Measurements from ENCODE around the gene COL13A1. TPM values are rescaled to one million over a fixed set of nuclear protein-coding genes. Genes with fewer than 3 reads are reported as not detected.

COL13A1 gene
- polyA plus RNA-seq (ENCODE audit: insufficient read length), result 11.0 TPM

DNA sequence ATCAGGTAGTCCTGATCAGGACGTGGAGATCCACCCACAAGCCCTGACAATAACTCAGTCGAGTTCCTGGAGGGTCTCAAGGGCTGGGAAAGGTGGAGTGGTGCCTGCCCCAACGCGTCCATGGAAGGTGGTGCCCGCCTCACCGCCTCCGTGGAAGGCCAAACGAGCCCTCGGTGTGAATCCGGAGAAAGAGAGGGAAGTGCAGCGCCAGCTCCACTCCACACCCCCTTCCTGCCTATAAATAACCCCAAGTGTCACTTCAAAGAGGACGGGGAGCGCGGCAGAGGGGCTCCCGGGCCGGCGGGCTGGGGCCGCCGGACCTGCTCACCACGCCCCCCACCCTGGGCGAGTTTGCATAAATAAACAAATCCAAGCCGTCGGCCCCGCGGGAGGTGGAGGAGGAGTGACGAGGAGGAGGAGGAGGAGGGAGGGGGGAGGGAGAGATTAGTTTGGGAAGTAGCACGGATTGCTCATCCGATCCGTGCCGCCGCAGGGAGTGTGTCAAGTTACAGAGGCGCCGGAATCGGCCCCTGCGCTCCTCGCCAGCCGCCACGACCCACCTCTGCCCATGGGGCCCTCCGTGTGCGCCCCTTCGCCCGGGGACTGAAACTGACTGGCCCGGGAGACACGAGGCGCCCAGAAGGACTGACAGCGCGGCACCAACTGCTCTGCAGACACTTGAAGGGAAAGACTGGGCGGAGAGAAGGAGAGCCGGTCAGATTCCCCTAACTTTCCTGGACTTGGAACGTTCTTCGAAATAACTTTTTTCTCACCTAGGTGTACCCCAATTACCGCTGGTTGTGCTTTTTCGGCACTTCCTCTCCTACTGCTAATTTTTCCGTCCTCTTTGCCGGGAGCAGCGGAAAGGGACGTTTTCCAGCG lies at the start of gene COL13A1:
Gene COL13A1 (plus strand): TSS at position 473 of the 882 bp plus-strand sequence. CDS start 518 bp downstream, outside the sequence.
- DNase-seq, result peak; percentile 39

DNA sequence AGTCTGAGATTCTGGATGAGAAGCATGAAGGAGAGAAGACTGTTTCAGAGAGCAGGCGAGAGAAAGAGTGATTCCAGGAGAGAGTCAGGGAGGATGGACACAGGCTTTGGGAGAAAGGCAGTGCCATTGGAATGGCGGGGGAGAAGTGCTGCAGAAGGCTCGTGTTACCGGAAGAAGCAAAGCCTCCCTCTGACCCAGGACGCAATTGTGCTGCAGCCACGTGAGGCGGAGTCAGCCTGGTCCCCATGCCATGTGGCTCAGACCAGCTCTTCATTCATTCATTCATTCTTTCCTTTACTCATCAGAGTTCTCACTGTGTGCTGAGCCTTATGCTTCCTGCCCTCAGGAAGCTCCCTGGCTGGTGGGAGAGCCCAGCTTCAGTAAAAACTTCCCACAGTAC lies 49.2 kb upstream of the COL13A1 start:
- DNase-seq, result no peak

DNA sequence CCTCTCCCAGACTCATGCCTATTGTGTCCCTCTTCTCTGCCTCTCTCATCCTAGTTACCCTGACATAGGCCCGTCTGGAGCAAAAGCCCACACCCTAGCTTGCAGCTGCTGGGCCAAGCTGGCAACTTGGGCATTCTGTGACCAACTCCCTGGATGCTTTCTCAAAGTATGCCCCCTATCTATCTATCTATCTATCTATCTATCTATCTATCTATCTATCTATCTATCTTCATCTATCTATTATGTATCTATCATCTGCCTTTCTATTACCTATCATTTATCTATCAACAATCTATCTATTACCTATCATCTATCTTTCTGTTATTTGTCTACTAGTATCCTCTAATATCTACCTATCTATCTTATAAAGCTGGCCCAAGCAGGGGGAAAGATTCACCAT lies 45.4 kb upstream of the COL13A1 start:
- no peak for DNase-seq

DNA sequence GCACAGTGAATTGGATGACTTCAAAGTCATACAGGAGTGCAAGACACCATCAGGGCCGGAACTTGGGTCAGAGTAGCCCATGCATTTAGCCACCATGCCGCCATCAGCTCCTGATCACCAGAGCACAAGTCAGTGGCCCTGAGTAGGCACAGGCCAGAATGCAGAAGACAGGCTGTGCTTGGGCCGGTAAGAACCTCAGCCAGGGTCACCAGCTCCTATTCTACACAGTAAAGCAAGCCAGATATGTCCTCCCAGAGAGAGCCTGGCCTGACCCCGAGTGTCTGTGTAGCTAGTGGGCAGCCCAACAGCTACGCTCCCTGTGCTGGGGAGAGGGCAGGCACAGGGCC lies 44.5 kb upstream of the COL13A1 start:
- no peak for DNase-seq

DNA sequence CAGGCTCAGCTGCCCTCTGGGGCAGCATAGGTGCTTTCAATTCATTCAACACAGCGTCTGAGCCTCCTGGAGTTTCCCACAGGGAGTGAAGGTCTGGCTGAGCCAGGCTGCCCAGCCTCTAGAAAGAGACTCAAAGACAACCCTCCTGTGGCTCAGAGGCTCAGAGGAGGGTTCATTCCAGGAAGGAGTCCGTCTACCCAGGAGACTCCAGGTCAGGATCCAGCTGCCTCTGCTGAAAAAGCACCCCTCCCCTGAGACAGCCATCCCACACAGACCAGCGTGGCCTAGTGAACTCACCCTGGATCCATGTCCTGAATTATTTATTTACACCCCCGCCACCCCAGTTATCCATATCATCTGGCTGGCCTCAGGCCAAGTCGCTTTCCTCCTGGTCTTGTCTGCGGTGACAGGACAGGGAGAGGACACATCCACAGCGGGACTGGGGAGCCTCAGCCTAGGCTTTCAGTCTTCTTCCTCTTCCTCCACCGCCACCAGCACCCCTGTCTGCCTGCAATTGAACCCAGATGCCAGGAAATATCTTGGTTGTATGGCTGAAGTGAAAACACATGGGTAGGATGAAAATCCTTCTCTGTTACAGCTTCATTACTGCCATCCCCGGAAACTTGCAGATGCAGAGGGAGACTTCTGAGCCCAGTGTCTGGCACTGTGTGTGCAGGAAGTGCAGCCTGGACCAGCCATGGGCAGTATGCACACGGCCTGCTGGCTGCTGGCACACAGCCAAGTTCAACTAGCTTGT lies 44.0 kb upstream of the COL13A1 start:
- DNase-seq, result no peak

DNA sequence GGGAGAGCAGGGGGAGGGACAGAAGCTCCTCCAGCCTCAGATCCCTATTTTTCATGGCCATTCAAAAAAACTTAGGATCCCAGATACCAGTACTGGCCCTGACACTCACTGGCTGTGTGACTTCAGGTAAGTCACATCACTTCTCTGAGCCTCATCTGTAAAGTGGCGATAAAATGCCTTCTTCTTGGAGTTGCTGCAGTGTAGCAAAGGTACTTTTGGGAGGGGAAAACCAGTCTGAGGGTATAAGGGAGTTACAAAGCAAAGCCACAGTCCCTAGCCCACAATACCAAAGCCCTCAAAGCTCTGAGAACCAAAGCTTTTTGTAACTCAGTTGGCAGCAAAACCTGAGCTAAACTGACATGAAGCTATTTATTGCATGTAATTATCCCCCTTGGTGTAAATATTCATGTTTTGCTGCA lies 43.4 kb upstream of the COL13A1 start:
- no peak for DNase-seq

DNA sequence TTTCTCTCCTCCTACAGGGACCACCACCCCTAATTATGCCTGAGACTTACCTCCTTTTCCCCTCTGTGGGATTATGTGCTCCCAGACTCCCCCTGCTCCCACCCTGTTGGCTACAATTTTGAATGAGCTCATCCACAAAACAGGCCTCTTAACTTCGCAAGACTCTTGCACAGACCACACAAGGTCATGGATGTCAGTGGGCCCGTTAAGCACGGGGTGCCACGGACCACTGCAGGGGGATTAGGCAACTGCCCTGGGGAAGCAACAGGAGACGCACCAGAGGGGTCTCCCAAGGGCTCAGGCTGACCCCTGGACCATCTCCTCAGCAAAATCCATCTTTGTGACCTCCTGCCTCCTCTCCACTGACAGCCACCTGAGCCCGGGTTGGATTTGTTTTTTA lies 42.1 kb upstream of the COL13A1 start:
- no peak for DNase-seq

DNA sequence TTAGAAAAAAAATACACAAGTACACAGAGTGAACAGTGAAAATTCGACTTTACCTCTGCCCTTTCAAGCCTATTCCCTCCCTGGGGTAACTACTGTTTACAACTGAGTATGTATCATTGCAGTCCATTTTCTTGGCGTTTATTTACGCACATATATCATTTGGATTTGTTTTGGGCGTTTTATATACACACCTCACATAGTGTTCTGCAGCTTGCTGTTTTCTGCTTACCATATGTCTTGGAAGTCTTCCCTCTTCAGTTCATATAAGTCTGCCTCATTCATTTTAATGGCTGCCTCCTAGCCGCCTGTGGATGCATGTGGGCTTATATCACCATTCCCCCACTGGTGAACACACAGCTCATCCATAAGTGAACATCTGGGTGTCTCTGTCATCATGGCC lies 41.6 kb upstream of the COL13A1 start:
- no peak for DNase-seq

DNA sequence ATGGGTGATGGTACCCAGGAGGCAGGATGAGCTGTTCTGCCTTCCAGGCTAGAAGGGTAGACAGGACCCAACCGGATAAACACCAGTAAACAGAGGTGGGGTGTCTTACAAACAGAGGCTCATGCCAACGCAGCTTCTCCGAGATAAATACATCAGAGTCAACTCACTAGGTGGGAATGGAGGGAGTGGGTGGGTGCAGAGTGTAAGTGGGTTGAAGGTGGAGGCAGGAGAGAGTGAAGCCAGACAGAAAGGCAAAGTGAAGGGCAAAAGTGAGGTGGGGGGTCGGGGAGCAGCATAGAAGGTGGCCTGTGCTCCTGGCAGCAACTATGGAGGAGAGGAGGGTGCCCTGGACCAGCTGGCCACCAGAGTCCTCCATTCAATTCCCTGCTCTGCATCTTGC lies 40.4 kb upstream of the COL13A1 start:
- no peak for DNase-seq

DNA sequence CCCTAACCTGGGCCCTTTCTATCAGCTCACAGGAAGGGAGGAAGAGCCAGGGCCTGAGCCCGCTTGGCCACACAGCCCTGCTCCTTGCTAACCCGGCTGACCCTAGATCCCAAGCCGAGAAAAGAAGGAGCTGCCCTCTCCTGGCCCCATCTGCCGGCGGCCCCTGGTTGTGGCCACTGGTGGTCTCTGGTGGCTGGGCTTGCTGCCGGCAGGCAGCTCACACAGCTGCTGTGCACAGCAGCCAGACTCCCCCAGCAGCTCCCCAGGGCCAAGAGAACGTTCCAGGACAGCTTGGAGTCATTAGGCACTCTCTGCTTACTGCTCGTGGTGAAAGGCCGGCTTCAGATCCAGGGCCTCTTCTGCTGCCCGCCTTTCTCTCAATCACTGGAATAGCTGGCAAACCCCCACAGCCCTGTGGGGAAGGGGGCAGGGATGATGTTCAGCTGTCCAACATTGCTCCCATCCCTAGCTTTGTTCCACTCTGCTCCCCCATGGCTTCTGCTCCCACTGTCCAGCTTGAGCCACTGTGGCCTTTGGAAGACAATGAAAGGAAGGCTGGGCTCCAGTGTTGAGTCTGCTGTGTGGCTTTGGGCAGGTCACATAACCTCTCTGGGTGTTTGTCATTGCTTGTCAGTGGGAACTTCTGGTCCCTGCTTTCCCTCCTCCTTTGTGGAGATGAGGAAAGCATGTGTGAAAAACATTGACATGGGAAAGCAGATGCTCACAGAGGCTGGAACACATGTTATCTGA lies 35.4 kb upstream of the COL13A1 start:
- peak; percentile 81 for DNase-seq

DNA sequence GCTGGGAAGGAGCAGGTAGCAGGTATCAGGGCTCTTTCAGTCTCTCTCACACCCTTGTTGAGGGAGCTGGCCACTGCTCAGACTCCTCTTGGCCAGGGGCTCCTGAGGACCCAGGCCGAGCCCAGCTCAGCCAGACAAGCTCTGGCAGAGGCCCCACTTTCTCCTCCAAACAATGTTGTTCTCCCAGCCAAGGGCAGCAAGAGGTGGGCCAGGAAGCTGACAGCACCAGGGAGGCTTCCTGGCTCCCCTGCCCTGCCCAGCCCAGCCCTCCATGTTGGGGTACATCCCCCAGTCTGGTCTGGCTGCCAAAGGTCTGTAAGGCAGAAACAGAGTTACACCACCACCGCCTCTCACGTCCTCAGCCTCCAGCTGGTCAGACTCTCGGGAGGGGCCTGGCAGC lies 33.9 kb upstream of the COL13A1 start:
- DNase-seq, result no peak

DNA sequence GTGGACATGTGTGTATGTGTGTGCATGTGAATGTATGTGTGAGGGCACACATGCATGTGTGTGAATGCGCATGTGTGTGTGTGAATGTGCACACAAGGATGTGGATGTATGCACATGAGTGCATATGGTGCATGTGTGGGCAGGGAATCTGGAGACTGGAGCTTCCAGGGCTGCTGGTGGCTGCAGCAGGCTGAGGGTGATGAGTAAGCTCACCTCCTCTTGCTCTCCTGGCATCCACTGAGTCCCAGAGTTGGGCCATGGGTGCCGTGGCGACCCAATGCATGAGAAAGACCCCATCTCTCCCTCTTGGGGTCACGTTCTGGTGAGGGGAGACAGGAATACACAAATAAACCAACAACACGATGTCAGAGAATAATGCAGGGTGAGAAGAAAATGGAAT lies 33.3 kb upstream of the COL13A1 start:
- no peak for DNase-seq

DNA sequence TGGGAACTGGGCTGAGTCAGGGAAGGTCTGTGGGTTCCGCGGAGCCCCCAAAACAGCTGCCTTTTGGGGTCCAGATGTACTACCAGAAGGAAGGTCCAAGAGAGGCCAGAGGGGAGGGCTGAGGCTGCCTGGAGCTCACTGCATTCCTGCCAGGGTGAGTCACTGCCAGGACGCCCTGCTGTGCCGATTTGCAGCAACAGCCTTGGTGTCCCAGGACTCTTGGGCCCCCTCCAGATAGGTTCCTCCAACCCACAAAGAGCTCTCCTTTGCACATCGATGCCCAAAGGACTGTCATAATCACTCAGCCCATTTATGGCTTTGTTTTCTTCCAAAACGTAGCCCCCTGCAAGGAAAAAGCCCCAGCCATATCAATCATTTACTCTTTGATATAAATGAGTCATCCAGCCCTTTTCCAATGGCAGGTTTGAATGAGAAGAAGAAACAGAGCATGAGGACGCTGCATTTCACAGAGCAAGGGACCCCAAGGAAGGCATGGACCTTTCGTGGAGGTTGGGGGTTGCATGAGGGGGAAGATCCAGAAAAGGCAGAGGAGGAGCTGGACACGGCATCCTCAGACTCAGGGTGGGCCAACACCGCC lies 32.2 kb upstream of the COL13A1 start:
- DNase-seq, result no peak

DNA sequence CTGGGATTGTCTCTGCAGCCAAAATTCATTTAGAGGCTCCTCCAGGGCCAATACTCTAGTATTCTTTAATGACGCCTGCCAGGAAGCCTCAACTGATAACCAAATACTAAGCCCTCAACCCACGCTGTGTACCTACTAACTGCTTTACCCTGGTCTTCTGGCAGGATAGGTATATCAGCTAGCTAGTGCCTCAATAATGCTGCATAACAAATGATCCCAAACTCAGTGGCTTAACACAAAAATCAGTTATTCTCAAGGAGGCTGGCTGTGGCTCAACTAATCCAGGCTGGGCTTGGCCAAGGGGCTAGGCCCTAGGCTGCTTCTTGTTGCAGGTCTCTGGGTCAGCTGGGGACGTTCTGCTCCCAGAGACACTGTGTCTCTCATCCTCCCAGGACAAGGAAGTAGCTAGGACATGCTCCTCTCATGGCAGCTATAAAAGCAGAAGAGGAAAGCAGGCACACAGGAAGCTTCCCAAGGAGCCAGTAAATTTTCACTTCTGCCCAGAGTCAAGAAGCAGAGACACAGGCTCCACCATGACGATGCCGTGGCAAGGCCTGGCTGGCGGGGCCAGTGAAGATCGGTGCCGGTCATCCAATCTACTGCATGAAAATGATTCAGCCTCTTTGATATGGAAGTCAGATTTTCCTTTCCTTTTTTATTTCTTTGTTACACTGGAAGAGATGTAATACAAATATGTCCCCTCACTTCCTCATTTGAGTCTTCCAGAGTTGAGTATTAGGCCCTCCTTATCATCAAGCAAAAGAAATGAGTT lies 28.6 kb upstream of the COL13A1 start:
- no peak for DNase-seq

DNA sequence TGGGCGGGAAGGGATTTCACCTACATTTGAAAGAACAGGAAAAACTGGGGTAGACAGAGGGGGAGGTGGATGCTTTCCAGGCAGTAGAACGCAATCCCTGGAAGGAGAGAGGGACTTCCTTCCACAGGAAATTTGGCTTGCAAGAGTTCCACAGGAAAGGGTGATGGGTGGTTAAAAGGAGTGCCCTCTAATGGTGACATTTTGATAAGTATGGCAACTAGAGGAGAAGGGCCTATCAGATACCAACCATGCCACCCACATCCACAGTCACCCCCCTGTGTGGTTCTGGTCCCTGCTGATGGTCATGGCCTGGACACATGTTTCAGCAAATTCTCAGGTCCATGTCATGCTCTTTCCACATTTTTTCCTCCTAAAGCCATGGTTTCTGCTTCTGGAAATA lies 27.1 kb upstream of the COL13A1 start:
- DNase-seq, result no peak

DNA sequence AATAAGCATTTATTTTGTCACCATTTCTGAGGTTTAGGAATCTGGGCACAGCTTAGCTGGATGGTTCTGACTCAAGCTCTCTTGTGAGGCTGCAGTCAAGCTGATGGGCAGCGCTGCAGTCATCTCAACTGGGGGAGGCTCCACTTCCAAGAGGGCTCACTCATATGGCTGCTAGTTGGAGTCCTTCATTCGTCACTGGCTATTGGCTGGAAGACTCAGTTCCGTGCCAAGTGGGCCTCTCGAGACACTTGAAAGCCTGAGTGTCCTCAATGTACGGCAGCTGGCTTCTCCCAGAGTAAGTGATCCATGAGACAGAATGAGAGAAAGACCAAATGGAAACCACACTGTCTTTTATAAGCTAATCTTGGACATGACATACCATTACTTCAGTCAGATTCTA lies 21.6 kb upstream of the COL13A1 start:
- no peak for DNase-seq

DNA sequence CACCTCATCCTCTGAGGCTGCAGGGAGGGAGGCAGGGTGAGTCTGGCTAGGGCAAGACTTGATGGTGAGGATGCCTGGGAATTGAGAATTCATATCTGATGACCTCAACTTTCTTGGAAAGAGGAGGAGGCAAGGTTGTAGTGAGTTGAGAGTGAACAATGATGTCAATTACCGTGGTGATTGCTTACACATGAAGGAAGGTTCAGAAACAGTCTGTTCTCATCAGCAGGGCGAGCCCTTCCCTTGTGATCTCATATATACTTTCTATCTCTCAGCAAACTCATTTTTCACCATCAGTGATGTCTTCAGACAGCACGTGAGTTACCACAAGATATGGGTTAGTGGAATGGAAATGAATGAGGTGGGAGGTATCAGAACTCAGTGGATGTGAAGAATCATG lies 20.1 kb upstream of the COL13A1 start:
- DNase-seq, result no peak

DNA sequence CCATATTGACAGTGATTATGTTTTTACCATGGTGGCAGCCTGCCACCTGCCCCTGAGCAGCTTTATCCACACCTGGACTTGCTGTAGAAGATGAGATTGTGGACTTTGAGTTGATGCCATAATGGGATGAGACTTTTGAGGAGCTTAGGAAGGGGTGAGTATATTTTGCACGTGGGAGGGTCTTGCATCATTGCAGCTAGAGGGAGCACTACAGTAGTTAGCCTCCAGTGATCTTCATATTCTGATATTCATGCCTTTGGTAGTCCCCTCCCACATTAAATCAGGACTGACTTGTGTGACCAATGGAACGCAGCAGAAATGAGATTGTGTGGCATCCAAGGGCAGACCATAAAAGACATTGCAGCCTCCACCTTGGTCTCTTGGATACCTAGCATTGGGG lies 18.2 kb upstream of the COL13A1 start:
- no peak for DNase-seq

DNA sequence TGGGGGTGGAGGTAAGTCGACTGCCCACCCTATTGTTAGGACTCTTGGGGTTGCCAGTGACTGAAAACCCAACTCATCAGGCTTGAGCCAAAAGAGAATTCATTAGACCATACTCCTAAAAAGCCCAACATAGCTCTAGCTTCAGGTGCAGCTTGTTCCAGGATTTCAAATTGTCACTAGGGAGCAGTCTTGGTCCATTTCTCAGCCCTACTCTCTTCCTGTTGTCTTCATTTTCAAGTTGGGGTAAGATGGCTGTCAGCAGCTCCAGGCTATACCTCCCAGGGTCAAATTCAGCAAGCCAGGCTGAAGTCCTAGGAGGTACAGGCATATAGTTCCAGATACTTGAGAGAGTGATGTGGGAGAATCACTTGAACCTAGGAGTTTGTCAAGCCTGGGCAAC lies 14.9 kb upstream of the COL13A1 start:
- no peak for DNase-seq

DNA sequence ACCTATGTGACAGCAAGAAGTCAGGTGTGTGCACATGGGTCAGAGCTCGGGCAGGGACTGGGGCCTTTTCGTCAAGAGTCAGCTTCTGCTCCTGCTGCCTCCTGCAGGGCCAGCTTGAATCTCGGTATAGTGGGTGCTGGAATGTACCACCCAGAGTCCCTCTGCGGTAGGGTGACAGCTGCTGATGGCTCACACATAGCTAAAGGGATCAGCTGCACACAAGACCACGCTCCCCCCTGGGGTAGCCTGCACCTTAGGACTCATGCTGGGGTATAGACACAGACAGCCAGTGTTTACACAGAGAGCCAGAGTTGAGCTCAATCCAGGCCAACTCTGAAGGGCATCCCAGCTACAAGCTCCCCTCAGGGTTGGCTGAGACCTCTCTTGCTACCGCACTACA lies 14.0 kb upstream of the COL13A1 start:
- no peak for DNase-seq

DNA sequence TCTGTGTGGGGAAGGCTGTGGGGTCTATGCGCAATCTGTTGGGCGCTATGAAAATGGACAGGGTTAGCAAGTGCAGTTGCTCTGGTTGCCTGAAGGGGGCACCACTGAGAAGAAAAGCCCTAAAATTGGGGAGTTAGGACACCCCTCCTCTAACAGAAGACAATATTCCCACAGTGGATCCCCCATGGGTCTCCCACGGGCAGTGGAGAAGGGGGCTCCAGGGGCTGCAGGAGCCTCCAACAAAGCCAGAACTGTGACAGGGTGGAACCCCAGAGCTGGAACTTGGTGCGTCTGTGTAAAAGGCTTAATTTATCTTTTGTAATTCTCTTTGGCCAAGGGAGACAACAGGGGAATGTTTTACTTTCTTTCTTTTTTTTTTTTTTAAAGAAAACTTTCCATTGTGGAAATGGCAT lies 12.5 kb upstream of the COL13A1 start:
- DNase-seq, result no peak

DNA sequence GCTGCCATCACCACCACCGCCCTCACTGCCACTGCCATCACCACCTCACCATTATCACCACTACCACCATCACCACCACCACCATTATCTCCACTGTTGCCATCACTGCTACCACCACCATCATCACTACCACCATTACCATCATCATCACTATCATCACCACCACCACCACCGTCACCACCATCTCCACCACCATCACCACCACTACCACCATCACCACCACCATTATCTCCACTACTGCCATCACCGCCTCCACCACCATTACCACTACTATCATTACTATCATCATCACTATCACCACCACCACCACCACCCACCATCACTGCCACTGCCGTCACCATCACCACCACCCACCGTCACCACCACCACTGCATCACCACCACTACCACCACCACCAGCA lies 9.9 kb upstream of the COL13A1 start:
- no peak for DNase-seq

Measured in hindlimb muscle (tissue), 1 donor.